ENCODE results near the gene C16orf95.

- TF ChIP-seq POLR2AphosphoS5 (IDR thresholded peaks at IDR 0.05), result no peak
- TF ChIP-seq CTCF (IDR thresholded peaks at IDR 0.05), result no peak
- no peak for TF ChIP-seq POLR2A (IDR thresholded peaks at IDR 0.05)
These were observed 30.2 kb downstream of the C16orf95 start for GRCh38 chr16:87286839-87287626.
